ENCODE measurements around the gene NUMBL.

- TF ChIP-seq POLR2A (IDR thresholded peaks at IDR 0.05; ENCODE audit: borderline replicate concordance, extremely low read depth, insufficient read depth, insufficient read length) = no peak
- no peak for TF ChIP-seq RAD21 (IDR thresholded peaks at IDR 0.05; ENCODE audit: low read depth)
- no peak for TF ChIP-seq CTCF (IDR thresholded peaks at IDR 0.05 in 2 of 3, conservative IDR thresholded peaks at IDR 0.05 in 1 of 3; ENCODE audit: borderline replicate concordance in 1 of 3, insufficient read depth in 1 of 3, low read depth in 2 of 3, low read length in 2 of 3)
- no peak for TF ChIP-seq EZH2phosphoT487 (IDR thresholded peaks at IDR 0.05; ENCODE audit: borderline replicate concordance)
- no peak for TF ChIP-seq REST (IDR thresholded peaks at IDR 0.05; ENCODE audit: low read depth)
- TF ChIP-seq EZH2 (IDR thresholded peaks at IDR 0.05) = no peak
- TF ChIP-seq POLR2AphosphoS5 (IDR thresholded peaks at IDR 0.05; ENCODE audit: low read depth, low read length) = no peak
- no peak for TF ChIP-seq ZNF274 (IDR thresholded peaks at IDR 0.05; ENCODE audit: low read depth, low read length)
- no peak for TF ChIP-seq JUND (IDR thresholded peaks at IDR 0.05)
- no peak for TF ChIP-seq TCF7L2 (IDR thresholded peaks at IDR 0.05; ENCODE audit: borderline replicate concordance, extremely low read depth, insufficient read depth, insufficient read length)
- TF ChIP-seq FOSL1 (IDR thresholded peaks at IDR 0.05; ENCODE audit: low read depth) = no peak
These were observed 44.7 kb upstream of the NUMBL start for GRCh38 chr19:40735013-40735771.

Measured in HCT116 (cell line).